ENCODE data around the gene MYO18B.

MYO18B gene

DNA sequence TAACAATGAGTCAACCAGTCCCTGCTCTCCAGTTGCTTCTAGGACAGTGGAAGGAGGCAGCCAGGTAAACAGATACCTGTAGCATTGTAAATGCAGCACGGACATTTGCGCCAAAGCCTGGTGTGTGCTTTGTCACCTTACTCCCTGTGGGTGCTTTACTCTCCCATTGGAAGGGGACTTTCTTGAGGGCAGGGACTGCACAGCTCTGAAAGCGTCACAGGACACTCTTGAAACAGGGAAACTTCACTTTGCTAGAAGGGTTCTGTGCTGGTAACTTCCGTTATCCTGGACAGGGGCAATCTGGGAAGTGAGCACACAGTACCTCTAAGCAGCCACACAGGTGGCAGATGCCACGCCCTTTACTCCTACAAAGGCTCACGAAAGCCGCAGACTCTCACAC lies 99.8 kb downstream of the MYO18B start:
- Histone ChIP-seq H3K4me1 (ENCODE audit: control insufficient read depth, insufficient read depth, low read length) (peaks cover 16% of the 10 kb centered on the region), H3K36me3 (ENCODE audit: control insufficient read depth, insufficient read depth, low read length) (no peaks in the 10 kb centered on the region), H3K27ac (ENCODE audit: insufficient read depth, low read depth, low read length, poor library complexity, severe bottlenecking) (no peak overlapping the region), H3K9me3 (ENCODE audit: control insufficient read depth, low read length) (no peaks in the 10 kb centered on the region), H3K27me3 (ENCODE audit: control insufficient read depth, insufficient read depth, low read length, poor library complexity, severe bottlenecking) (no peaks in the 10 kb centered on the region), H3K4me3 (ENCODE audit: insufficient read depth, low read depth, low read length) (no peak overlapping the region)
- WGBS, 2 experiments = 89 to 90% methylated on average over 7 of the region's 7 CpGs

DNA sequence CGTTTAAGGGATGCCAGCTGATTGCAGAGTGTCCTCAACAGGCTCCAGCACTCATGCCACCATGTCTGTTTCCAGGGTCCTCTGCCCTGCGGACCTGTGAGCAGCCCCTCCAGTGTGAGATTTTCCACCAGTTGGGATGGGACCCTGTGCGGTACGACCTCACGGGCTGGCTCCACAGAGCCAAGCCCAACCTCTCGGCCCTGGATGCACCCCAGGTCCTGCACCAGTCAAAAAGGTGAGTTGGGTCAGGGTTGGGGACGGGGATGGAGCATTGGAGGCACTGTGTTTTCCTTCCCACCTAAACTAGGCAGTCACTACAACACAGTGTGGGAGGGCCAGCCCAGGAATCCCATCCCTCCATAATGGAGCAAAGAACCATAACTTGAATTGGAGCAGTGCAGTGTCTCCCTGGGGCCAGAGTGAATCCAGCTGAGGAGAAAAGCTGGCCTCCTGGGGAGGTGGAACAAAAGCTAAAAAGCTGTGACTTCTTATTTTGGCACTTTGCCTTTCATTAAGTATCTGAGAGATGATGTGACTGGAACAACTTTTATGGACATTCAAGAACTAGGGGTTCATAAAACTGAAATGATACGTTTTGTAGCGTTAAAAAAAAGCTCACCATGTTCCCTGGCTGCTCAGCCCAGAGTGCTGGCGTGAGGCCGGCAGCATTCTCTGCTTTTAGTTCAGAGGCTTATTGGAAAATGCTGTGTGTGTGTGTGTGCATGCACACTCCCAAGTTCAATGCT lies 101.8 kb downstream of the MYO18B start:
- no peaks in the 10 kb centered on the region for H3K36me3 ChIP-seq (ENCODE audit: control insufficient read depth, insufficient read depth, low read length)
- H3K4me3 ChIP-seq (ENCODE audit: insufficient read depth, low read depth, low read length) = no peak overlapping the region
- H3K27me3 ChIP-seq (ENCODE audit: control insufficient read depth, insufficient read depth, low read length, poor library complexity, severe bottlenecking) = no peaks in the 10 kb centered on the region
- WGBS, 2 experiments = 91 to 93% methylated on average over 11 of the region's 11 CpGs
- H3K27ac ChIP-seq (ENCODE audit: insufficient read depth, low read depth, low read length, poor library complexity, severe bottlenecking) = no peak overlapping the region
- H3K4me1 ChIP-seq (ENCODE audit: control insufficient read depth, insufficient read depth, low read length) = peaks cover 16% of the 10 kb centered on the region
- H3K9me3 ChIP-seq (ENCODE audit: control insufficient read depth, low read length) = no peaks in the 10 kb centered on the region

DNA sequence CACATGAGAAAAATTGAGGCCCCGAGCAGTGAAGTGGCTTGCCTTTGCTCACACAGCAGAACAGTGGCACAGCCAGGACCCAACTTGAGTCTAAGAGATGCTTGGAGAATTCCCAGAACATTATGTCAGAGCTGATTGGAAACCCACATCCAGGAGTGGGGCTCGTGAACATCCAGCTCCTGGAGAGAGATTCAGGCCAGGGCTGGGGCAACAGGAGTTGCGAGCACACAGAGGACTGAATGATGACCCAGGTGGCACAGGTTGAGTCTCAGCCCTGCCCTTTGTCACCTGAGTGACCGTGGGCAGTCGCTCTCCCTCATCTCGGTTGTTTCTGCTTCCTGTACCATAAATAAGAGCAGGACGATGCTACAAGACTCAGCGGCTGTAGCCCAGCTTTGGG lies 102.6 kb downstream of the MYO18B start:
- Histone ChIP-seq H3K9me3 (ENCODE audit: control insufficient read depth, low read length) (no peaks in the 10 kb centered on the region), H3K27me3 (ENCODE audit: control insufficient read depth, insufficient read depth, low read length, poor library complexity, severe bottlenecking) (no peaks in the 10 kb centered on the region), H3K4me1 (ENCODE audit: control insufficient read depth, insufficient read depth, low read length) (peaks cover 14% of the 10 kb centered on the region), H3K36me3 (ENCODE audit: control insufficient read depth, insufficient read depth, low read length) (no peaks in the 10 kb centered on the region), H3K4me3 (ENCODE audit: insufficient read depth, low read depth, low read length) (no peak overlapping the region), H3K27ac (ENCODE audit: insufficient read depth, low read depth, low read length, poor library complexity, severe bottlenecking) (no peak overlapping the region)
- WGBS, 2 experiments = 93 to 95% methylated on average over 8 of the region's 8 CpGs

DNA sequence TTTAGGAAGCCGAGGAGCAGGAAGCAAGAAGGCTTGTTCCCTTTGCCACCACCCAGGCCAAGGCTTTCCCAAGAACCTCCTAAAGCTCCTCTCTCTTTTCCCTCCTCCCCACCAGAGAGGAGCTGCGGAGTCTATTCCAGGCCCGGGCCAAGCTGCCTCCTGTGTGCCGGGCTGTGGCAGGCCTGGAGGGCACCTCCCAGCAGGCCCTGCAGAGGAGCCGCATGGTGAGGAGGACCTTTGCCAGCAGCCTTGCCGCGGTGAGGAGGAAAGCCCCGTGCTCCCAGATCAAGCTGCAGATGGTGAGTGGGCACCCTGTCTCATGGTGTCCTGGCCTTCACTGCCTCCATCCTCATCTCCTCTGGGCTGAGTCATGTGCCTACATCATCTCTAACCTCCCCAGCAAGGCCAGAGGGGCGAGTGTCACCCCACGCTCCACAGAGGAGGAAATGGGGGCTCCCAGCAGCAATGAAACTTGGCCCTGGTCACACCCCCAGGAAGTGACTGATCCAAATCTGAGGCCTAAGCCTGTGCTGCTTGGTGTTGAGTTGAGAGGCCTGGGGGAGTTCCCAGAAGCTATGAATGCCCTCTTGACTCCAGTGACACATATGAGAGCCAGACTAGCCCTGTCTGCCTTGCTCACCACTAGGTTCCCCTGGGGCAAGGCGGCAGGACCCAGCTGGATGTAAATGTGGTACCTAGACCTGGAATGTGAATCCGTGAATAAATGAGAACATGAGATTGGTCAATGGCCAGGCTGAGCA lies 104.2 kb downstream of the MYO18B start:
- H3K27me3 ChIP-seq (ENCODE audit: control insufficient read depth, insufficient read depth, low read length, poor library complexity, severe bottlenecking) = no peaks in the 10 kb centered on the region
- 91% methylated on average over 12 of the region's 12 CpGs for WGBS, 2 experiments
- no peak overlapping the region for H3K27ac ChIP-seq (ENCODE audit: insufficient read depth, low read depth, low read length, poor library complexity, severe bottlenecking)
- no peak overlapping the region for H3K4me3 ChIP-seq (ENCODE audit: insufficient read depth, low read depth, low read length)
- H3K36me3 ChIP-seq (ENCODE audit: control insufficient read depth, insufficient read depth, low read length) = no peaks in the 10 kb centered on the region
- H3K4me1 ChIP-seq (ENCODE audit: control insufficient read depth, insufficient read depth, low read length) = peaks cover 3% of the 10 kb centered on the region
- H3K9me3 ChIP-seq (ENCODE audit: control insufficient read depth, low read length) = no peaks in the 10 kb centered on the region

DNA sequence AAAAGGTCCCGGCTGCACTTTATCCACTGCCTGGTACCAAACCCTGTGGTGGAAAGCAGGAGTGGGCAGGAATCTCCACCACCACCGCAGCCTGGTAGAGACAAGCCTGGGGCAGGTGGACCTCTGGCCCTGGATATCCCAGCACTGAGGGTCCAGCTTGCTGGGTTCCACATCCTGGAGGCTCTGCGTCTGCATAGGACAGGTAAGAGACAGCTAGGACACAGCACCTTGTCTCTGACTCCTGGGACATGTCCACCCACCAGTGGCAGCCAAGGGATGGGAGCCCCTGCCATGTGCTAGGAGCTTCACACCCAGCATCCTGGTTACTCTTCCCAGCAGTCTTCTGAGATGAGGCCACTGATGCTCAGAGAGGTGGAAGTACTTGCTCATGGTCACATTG lies 105.5 kb downstream of the MYO18B start:
- no peaks in the 10 kb centered on the region for H3K36me3 ChIP-seq (ENCODE audit: control insufficient read depth, insufficient read depth, low read length)
- H3K27me3 ChIP-seq (ENCODE audit: control insufficient read depth, insufficient read depth, low read length, poor library complexity, severe bottlenecking) = no peaks in the 10 kb centered on the region
- H3K4me1 ChIP-seq (ENCODE audit: control insufficient read depth, insufficient read depth, low read length) = peaks cover 3% of the 10 kb centered on the region
- 94 to 98% methylated on average over 3 of the region's 3 CpGs for WGBS, 2 experiments
- H3K4me3 ChIP-seq (ENCODE audit: insufficient read depth, low read depth, low read length) = no peak overlapping the region
- H3K27ac ChIP-seq (ENCODE audit: insufficient read depth, low read depth, low read length, poor library complexity, severe bottlenecking) = no peak overlapping the region
- no peaks in the 10 kb centered on the region for H3K9me3 ChIP-seq (ENCODE audit: control insufficient read depth, low read length)

DNA sequence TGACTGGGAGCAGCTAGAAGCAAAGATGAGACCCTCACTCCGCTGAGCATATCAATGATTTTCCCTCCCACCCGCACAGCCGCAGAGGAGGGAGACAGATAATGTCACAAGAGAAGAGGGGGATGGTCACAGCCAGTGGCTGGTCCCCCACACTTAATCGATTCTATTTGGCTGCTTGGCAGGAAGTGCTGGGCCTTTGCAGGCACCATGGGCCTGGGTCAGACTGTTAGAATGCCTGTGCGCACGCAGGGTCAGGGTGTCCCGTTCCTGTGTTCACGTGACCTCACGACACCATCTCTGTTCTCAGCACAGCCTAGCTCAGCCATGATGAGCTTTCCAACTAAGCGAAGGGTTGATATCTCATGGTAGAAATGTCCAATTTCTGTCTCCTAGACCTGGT lies 107.0 kb downstream of the MYO18B start:
- no peaks in the 10 kb centered on the region for H3K27me3 ChIP-seq (ENCODE audit: control insufficient read depth, insufficient read depth, low read length, poor library complexity, severe bottlenecking)
- no peaks in the 10 kb centered on the region for H3K9me3 ChIP-seq (ENCODE audit: control insufficient read depth, low read length)
- peaks cover 3% of the 10 kb centered on the region for H3K4me1 ChIP-seq (ENCODE audit: control insufficient read depth, insufficient read depth, low read length)
- no peak overlapping the region for H3K4me3 ChIP-seq (ENCODE audit: insufficient read depth, low read depth, low read length)
- no peak overlapping the region for H3K27ac ChIP-seq (ENCODE audit: insufficient read depth, low read depth, low read length, poor library complexity, severe bottlenecking)
- 90 to 91% methylated on average over 10 of the region's 10 CpGs for WGBS, 2 experiments
- H3K36me3 ChIP-seq (ENCODE audit: control insufficient read depth, insufficient read depth, low read length) = no peaks in the 10 kb centered on the region

DNA sequence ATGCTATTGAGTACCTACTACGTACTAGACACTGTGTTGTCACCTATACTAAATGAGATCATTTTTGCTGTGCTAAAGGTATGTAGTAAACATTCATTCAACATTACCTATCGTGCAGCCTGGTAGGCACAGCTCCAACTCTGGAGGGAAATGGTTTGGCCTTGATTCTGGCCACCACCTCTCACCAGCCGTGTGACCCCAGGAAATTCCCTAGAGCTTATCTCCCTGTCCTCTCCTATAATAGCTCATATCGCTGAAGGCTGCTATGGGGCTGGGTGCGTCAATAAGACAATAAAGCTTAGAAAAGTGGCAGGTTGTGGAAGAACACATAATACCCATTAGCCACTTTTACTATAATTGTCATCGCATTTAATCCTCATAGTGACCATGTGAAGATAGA lies 107.5 kb downstream of the MYO18B start:
- no peak overlapping the region for H3K4me3 ChIP-seq (ENCODE audit: insufficient read depth, low read depth, low read length)
- H3K4me1 ChIP-seq (ENCODE audit: control insufficient read depth, insufficient read depth, low read length) = no peaks in the 10 kb centered on the region
- 97% methylated on average over 5 to 6 of the region's 6 CpGs for WGBS, 2 experiments
- no peaks in the 10 kb centered on the region for H3K36me3 ChIP-seq (ENCODE audit: control insufficient read depth, insufficient read depth, low read length)
- H3K27ac ChIP-seq (ENCODE audit: insufficient read depth, low read depth, low read length, poor library complexity, severe bottlenecking) = no peak overlapping the region
- H3K9me3 ChIP-seq (ENCODE audit: control insufficient read depth, low read length) = no peaks in the 10 kb centered on the region
- H3K27me3 ChIP-seq (ENCODE audit: control insufficient read depth, insufficient read depth, low read length, poor library complexity, severe bottlenecking) = no peaks in the 10 kb centered on the region

DNA sequence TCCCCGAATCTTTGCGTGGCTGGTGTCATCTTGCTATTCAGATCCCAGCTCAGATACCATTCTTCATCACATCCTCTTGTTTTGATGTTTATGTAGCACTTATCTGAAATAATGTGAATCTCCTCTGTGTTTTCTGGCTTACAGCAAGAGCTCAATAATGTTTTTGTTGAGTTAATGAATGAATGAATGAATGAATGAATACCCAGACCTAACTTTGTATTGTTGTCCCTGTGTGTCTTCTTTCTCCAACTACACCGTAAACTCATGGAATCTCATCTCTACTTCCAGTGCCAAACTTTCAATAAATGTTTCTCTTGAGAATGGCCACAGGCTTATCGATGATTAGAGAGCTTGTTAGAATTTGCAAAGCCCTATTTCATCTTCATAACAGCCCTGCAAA lies 110.2 kb downstream of the MYO18B start:
- H3K9me3 ChIP-seq (ENCODE audit: control insufficient read depth, low read length) = no peaks in the 10 kb centered on the region
- no peak overlapping the region for H3K4me3 ChIP-seq (ENCODE audit: insufficient read depth, low read depth, low read length)
- H3K27ac ChIP-seq (ENCODE audit: insufficient read depth, low read depth, low read length, poor library complexity, severe bottlenecking) = no peak overlapping the region
- H3K36me3 ChIP-seq (ENCODE audit: control insufficient read depth, insufficient read depth, low read length) = no peaks in the 10 kb centered on the region
- H3K27me3 ChIP-seq (ENCODE audit: control insufficient read depth, insufficient read depth, low read length, poor library complexity, severe bottlenecking) = no peaks in the 10 kb centered on the region
- H3K4me1 ChIP-seq (ENCODE audit: control insufficient read depth, insufficient read depth, low read length) = no peaks in the 10 kb centered on the region
- WGBS, 2 experiments = 83 to 84% methylated on average over 4 of the region's 4 CpGs

DNA sequence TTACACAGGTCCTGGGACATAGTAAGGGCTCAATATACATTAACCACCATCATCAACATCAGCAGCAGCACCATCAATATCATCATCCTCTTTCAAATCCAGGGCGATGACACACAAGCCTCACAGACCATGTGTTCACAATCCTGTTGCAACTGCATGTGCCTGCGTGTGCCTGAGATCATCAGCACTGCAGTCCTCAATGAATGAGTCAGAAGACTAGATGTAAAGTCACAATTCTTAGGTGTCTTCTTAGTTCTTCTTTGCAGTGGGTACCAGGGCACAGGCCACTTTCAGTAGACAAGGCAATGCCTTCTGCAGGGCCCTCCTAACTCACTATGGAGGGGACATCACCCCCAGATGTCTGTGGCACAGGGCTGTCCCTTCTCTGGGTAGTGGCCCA lies 111.1 kb downstream of the MYO18B start:
- Histone ChIP-seq H3K4me1 (ENCODE audit: control insufficient read depth, insufficient read depth, low read length) (no peaks in the 10 kb centered on the region), H3K27ac (ENCODE audit: insufficient read depth, low read depth, low read length, poor library complexity, severe bottlenecking) (no peak overlapping the region)

DNA sequence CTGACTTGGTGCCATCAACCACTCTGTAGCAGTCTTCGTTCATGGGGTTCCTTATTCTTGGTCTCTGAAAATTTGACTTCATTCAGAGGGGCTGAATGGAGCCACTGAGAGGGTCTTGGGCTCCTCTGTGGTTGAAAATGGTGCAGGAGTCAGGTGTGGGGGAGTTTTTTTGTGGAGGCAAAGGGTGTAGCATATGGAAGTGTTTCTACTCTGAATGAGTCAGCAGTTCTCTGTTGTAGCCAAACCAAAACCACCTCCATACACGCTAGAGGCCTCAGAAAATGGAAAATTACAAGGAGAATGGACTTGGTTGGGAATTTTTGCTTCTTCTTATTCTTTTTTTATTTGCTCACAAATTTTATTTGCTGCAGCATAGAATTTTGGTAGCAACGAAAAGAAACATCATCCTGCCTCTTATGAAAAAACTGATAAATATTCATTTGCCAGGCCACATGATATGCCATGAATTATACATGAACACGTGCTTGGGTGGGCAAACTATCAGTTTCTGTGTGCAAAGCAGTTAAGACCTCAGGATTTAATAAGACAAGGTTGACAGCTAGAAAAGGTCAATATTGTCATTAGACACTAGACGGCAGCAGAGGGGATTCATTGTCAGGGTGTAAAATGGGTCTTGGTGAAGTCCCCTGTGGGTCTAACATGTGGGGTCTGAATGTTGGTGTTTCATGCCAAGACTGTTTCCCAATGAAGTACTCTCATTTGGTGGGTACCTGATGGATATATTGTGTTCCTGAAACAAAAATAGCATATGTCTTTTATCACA lies 111.7 kb downstream of the MYO18B start:
- Histone ChIP-seq H3K4me1 (ENCODE audit: control insufficient read depth, insufficient read depth, low read length) (no peaks in the 10 kb centered on the region), H3K4me3 (ENCODE audit: insufficient read depth, low read depth, low read length) (no peak overlapping the region), H3K9me3 (ENCODE audit: control insufficient read depth, low read length) (no peaks in the 10 kb centered on the region), H3K27me3 (ENCODE audit: control insufficient read depth, insufficient read depth, low read length, poor library complexity, severe bottlenecking) (no peaks in the 10 kb centered on the region), H3K36me3 (ENCODE audit: control insufficient read depth, insufficient read depth, low read length) (no peaks in the 10 kb centered on the region), H3K27ac (ENCODE audit: insufficient read depth, low read depth, low read length, poor library complexity, severe bottlenecking) (no peak overlapping the region)
- 75 to 76% methylated on average over 4 to 5 of the region's 5 CpGs for WGBS, 2 experiments

More for the DNA sequence above, 111.1 kb downstream of the MYO18B start:
- WGBS, 2 experiments = 91 to 92% methylated on average over 2 of the region's 2 CpGs
- no peaks in the 10 kb centered on the region for H3K36me3 ChIP-seq (ENCODE audit: control insufficient read depth, insufficient read depth, low read length)
- no peak overlapping the region for H3K4me3 ChIP-seq (ENCODE audit: insufficient read depth, low read depth, low read length)
- no peaks in the 10 kb centered on the region for H3K9me3 ChIP-seq (ENCODE audit: control insufficient read depth, low read length)
- H3K27me3 ChIP-seq (ENCODE audit: control insufficient read depth, insufficient read depth, low read length, poor library complexity, severe bottlenecking) = no peaks in the 10 kb centered on the region
